K562 (cell line): Measurements from ENCODE around the gene MACROD2.

ENCODE experiments used
- ATF4 ChIP-seq: fragments of 450-650 bp; formaldehyde crosslinking; IDR thresholded peaks from 2 replicates; pipeline ENCODE4 v1.4.0; 2022; ENCODE audit warnings: mild to moderate bottlenecking, moderate library complexity
- CREB3 ChIP-seq: fragments of 450-650 bp; conservative IDR thresholded peaks from 2 replicates; pipeline ENCODE4 v1.6.1; 2016; ENCODE audit warnings: missing genetic modification characterization, low read depth, mild to moderate bottlenecking, missing compliant biosample characterization, moderate library complexity
- CTCF ChIP-seq, 3 experiments: IDR thresholded peaks in 2 of 3; conservative IDR thresholded peaks in 1 of 3; 2 replicates each; pipeline ENCODE4 v1.5.1; 2011 to 2012; ENCODE audit warnings: low read length in 3 of 3, mild to moderate bottlenecking in 3 of 3, control low read depth in 2 of 3, improper control_type of control experiment in 1 of 3, inconsistent platforms in 1 of 3, low read depth in 1 of 3, mixed read lengths in 1 of 3, moderate library complexity in 1 of 3; ENCODE audit not compliant: insufficient read depth in 2 of 3
- EP300 ChIP-seq: IDR thresholded peaks from 2 replicates; pipeline ENCODE4 v1.6.1; 2012; ENCODE audit warnings: low read length, improper control_type of control experiment
- GTF2A2 ChIP-seq: IDR thresholded peaks from 2 replicates; pipeline ENCODE4 v1.6.1; 2016; ENCODE audit warnings: mild to moderate bottlenecking, missing genetic modification characterization, missing compliant biosample characterization
- MAZ ChIP-seq, 2 experiments: fragments of 450-650 bp in 1 of 2; sonication (generic) in 1 of 2; formaldehyde crosslinking; IDR thresholded peaks in 1 of 2; conservative IDR thresholded peaks in 1 of 2; 2 replicates each; pipeline versions ENCODE4 v1.4.0 to v1.5.0; 2020; ENCODE audit warnings: mild to moderate bottlenecking in 1 of 2, missing genetic modification reagents in 1 of 2
- MECOM ChIP-seq: fragments of 250-450 bp; sonication (Bioruptor Pico); IDR thresholded peaks from 2 replicates; pipeline ENCODE4 v1.8.0; 2022; ENCODE audit warnings: inconsistent platforms
- MLLT1 ChIP-seq, 2 experiments: fragments of 450-650 bp; IDR thresholded peaks; 2 replicates each; pipeline ENCODE4 v1.6.1; 2016
- POLR3A ChIP-seq: IDR thresholded peaks from 2 replicates; pipeline ENCODE4 v1.6.1; 2011; ENCODE audit warnings: borderline replicate concordance, mild to moderate bottlenecking, moderate library complexity; ENCODE audit not compliant: insufficient read length, insufficient read depth; ENCODE audit errors: extremely low read depth
- SMAD1 ChIP-seq: fragments of 150-350 bp; IDR thresholded peaks from 2 replicates; pipeline ENCODE4 v1.6.1; 2014; ENCODE audit warnings: low read length, low read depth; ENCODE audit not compliant: partially characterized antibody
- SP1 ChIP-seq: sonication (generic); formaldehyde crosslinking; IDR thresholded peaks from 2 replicates; pipeline ENCODE4 v1.8.1; 2022; ENCODE audit warnings: mild to moderate bottlenecking, missing genetic modification reagents
- TBP ChIP-seq: optimal IDR thresholded peaks from 2 replicates; pipeline ENCODE3; 2011; ENCODE audit warnings: low read depth, low read length, improper control_type of control experiment
- ZNF644 ChIP-seq: fragments of 200-800 bp; sonication (Bioruptor generic); IDR thresholded peaks from 2 replicates; pipeline ENCODE4 v1.6.1; 2016; ENCODE audit warnings: low read depth, missing genetic modification characterization, missing compliant biosample characterization
- ZNF668 ChIP-seq: fragments of 250-450 bp; sonication (Bioruptor Pico); IDR thresholded peaks from 2 replicates; pipeline ENCODE4 v1.8.0; 2022; ENCODE audit warnings: mild to moderate bottlenecking, inconsistent platforms

GRCh38 chr20:15033891-15034290 is 1038.6 kb downstream of the MACROD2 start:
- TF ChIP-seq ZNF668 (CRISPR knock-in tag) (no peak), TBP (no peak), CTCF (IDR thresholded peaks at IDR 0.05 in 2 of 3, conservative IDR thresholded peaks at IDR 0.05 in 1 of 3; ENCODE audit: insufficient read depth in 2 of 3, low read depth in 1 of 3, low read length in 3 of 3) (no peak), POLR3A (no peak), SMAD1 (no peak), CREB3 (tag) (no peak), MECOM (CRISPR knock-in tag) (no peak), MAZ (CRISPR knock-in tag; conservative IDR thresholded peaks at IDR 0.05 in 1 of 2, IDR thresholded peaks at IDR 0.05 in 1 of 2) (no peak), ZNF644 (tag) (no peak), EP300 (no peak), GTF2A2 (tag) (no peak), SP1 (CRISPR knock-in tag) (no peak), MLLT1 (IDR thresholded peaks at IDR 0.05) (no peak), ATF4 (CRISPR knock-in tag) (no peak)
